Fibroblast of lung (primary cell): ENCODE results near the gene ADCK2. TPM values are rescaled to one million over a fixed set of nuclear protein-coding genes. Genes with fewer than 3 reads are reported as not detected.

Source experiments
- DNase-seq, 2 donors: peaks; one replicate each; pipeline versions ENCODE4 v3.0.0 to v3.0.0-alpha.2; 2010; ENCODE audit warnings: low read depth in 2 of 2
- H2AFZ ChIP-seq: 2 replicates; pipeline ENCODE4 v1.5.1; 2012; ENCODE audit warnings: low read length, control low read depth, inconsistent platforms
- H3K27ac ChIP-seq: 2 replicates; pipeline ENCODE4 v1.5.1; 2011; ENCODE audit warnings: low read length, control low read depth; ENCODE audit not compliant: insufficient read depth
- H3K27me3 ChIP-seq: 2 replicates; pipeline ENCODE4 v1.5.1; 2011; ENCODE audit warnings: mild to moderate bottlenecking, low read length; ENCODE audit not compliant: control insufficient read depth, insufficient read depth
- H3K36me3 ChIP-seq: 2 replicates; pipeline ENCODE4 v1.5.1; 2011; ENCODE audit warnings: low read length; ENCODE audit not compliant: control insufficient read depth, insufficient read depth
- H3K4me1 ChIP-seq: 2 replicates; pipeline ENCODE4 v1.5.1; 2011; ENCODE audit warnings: low read length; ENCODE audit not compliant: control insufficient read depth, insufficient read depth; ENCODE audit errors: extremely low read depth
- H3K4me2 ChIP-seq: 2 replicates; pipeline ENCODE4 v1.5.1; 2011; ENCODE audit warnings: low read length, control low read depth; ENCODE audit not compliant: insufficient read depth; ENCODE audit errors: extremely low read depth
- H3K4me3 ChIP-seq, 4 experiments: fragments of 200-600 bp in 1 of 4; sonication (generic) in 1 of 4; replicated peaks in 1 of 4; 2 replicates each; pipeline ENCODE4 v1.5.1; 2011 to 2016; ENCODE audit warnings: low read length in 4 of 4, low read depth in 3 of 4, mild to moderate bottlenecking in 3 of 4, control low read depth in 2 of 4, inconsistent platforms in 1 of 4, mixed read lengths in 1 of 4; ENCODE audit not compliant: insufficient read depth in 1 of 4; ENCODE audit errors: control extremely low read depth in 1 of 4
- H3K79me2 ChIP-seq: 2 replicates; pipeline ENCODE4 v1.5.1; 2012; ENCODE audit warnings: mild to moderate bottlenecking, low read length, inconsistent platforms; ENCODE audit not compliant: control insufficient read depth, insufficient read depth
- H3K9ac ChIP-seq: 2 replicates; pipeline ENCODE4 v1.5.1; 2011; ENCODE audit warnings: mild to moderate bottlenecking, low read length, control low read depth; ENCODE audit not compliant: insufficient read depth
- H3K9me3 ChIP-seq: 2 replicates; pipeline ENCODE4 v1.5.1; 2012; ENCODE audit warnings: low read depth, low read length; ENCODE audit not compliant: control insufficient read depth, insufficient read depth
- H4K20me1 ChIP-seq: 2 replicates; pipeline ENCODE4 v1.5.1; 2011; ENCODE audit warnings: low read length; ENCODE audit not compliant: control insufficient read depth, insufficient read depth; ENCODE audit errors: extremely low read depth
- EZH2 ChIP-seq: IDR thresholded peaks from 2 replicates; pipeline ENCODE4 v1.5.1; 2012; ENCODE audit warnings: low read length, control low read depth, mild to moderate bottlenecking; ENCODE audit errors: missing control alignments
- polyA plus RNA-seq, 2 donors: library from polyadenylated mRNA; depleted of rRNA in 1 of 2; stranded (reverse) in 1 of 2; unstranded in 1 of 2; fragments of >200 nt; gene quantifications; 2 replicates each; pipeline ENCODE4 v1.2.1, GENCODE V29; 2011 to 2012; ENCODE audit warnings: missing spikeins in 1 of 2
- total RNA-seq: library from RNA; depleted of rRNA; stranded (reverse); fragments of >200 nt; gene quantifications from 2 replicates; pipeline ENCODE4 v1.2.1, GENCODE V29; 2014
- TF ChIP-seq, protein P1 (sequence below), 2 donors: IDR thresholded peaks in 1 of 2; conservative IDR thresholded peaks in 1 of 2; 1 replicate in 1 of 2; 2 replicates in 1 of 2; pipeline ENCODE4 v1.5.1; 2011 to 2012; ENCODE audit warnings: low read length in 2 of 2, control low read depth in 1 of 2, inconsistent platforms in 1 of 2, low read depth in 1 of 2, mild to moderate bottlenecking in 1 of 2

ADCK2 gene
- total and polyA plus RNA-seq, 2 donors (not counting 1 experiment from before 2014, with no cell fraction given) = 7.1 to 37.5 TPM

DNA sequence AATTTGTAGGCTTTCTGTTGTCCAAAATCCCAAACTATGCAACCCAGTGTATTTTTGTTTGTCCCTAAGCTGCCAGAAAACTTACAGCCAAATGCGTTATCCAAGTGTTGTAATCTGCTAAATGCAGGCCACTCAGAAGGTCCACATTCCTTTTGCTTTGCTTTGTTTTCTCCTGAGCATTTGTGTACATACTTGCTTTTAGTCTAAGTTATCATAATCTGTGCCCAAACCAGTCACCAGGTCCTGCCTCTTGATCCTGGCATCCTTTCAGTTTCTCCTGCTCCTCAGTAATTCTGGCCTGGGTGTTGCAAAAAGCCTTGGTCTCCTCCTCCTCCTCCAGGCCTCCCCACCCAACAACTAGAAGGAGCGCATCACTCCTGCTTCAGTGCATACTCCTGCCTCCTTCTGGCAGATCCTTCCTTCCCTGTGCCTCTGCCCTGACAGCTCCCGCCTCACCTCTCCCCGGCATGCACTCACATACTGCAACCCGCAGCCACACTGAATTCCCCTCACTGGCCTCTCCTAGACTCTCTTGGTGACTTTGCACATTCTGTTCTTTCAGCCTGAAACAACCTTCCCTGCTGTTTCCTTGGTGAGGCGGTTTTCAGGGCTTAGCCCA is 34.5 kb upstream of the ADCK2 start:
- peak overlapping the region; percentile 94 for H3K27ac ChIP-seq
- TF ChIP-seq, protein P1, sequence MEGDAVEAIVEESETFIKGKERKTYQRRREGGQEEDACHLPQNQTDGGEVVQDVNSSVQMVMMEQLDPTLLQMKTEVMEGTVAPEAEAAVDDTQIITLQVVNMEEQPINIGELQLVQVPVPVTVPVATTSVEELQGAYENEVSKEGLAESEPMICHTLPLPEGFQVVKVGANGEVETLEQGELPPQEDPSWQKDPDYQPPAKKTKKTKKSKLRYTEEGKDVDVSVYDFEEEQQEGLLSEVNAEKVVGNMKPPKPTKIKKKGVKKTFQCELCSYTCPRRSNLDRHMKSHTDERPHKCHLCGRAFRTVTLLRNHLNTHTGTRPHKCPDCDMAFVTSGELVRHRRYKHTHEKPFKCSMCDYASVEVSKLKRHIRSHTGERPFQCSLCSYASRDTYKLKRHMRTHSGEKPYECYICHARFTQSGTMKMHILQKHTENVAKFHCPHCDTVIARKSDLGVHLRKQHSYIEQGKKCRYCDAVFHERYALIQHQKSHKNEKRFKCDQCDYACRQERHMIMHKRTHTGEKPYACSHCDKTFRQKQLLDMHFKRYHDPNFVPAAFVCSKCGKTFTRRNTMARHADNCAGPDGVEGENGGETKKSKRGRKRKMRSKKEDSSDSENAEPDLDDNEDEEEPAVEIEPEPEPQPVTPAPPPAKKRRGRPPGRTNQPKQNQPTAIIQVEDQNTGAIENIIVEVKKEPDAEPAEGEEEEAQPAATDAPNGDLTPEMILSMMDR (conservative IDR thresholded peaks at IDR 0.05 in 1 of 2, IDR thresholded peaks at IDR 0.05 in 1 of 2; ENCODE audit: low read depth in 1 of 2, low read length in 2 of 2) = peak; percentile 38 to 46
- TF ChIP-seq EZH2 = no peak
- peak overlapping the region; percentile 98 for H3K9ac ChIP-seq

DNA sequence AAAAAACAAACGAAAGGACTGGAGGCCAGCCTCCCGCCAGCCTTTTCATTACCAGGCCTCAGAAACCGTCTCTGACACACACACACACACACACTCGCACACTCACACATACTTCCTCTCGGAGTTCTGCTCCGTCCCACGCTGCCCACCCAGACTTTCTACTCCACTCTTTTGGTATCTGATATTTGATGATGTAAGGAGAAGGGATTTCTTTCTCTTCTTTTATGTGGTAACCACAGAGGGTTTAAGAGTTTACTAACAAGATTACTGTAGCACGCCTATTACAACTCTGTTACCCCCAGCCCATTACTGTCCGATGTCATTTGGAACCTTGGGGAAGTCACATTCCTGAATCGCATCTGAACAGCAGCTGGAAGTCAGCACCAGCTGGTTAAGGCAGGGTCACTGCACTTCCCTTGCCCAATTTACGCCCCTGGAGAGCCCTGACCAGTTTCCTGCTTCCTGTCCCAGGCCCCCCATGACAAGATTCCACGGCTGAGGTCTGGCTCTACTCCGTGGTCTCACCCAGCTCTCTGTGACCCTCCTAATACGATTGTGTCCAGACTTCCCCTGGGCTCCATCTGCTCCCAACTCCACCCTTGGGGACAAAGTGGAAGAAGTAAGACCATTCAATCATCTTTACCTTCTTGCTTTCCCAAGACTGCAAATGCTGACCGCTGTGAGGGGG is 33.2 kb upstream of the ADCK2 start:
- Histone ChIP-seq H2AFZ (no peak overlapping the region), H3K4me1 (peaks cover 30% of the 10 kb centered on the region), H3K9me3 (no peaks in the 10 kb centered on the region), H3K79me2 (peaks cover 17% of the 10 kb centered on the region), H3K36me3 (no peaks in the 10 kb centered on the region), H3K27me3 (no peaks in the 10 kb centered on the region), H3K27ac (peak overlapping the region; percentile 94), H4K20me1 (no peaks in the 10 kb centered on the region), H3K4me3 (peak overlapping the region; percentile 73 to 92 (median 86)), H3K4me2 (peak overlapping the region; percentile 91), H3K9ac (peak overlapping the region; percentile 98)
- DNase-seq = peak; percentile 71 to 94
- TF ChIP-seq EZH2 = no peak
- TF ChIP-seq, protein P1 (conservative IDR thresholded peaks at IDR 0.05 in 1 of 2, IDR thresholded peaks at IDR 0.05 in 1 of 2; ENCODE audit: low read depth in 1 of 2, low read length in 2 of 2) = no peak

More for the DNA sequence above, 34.5 kb upstream of the ADCK2 start:
- H3K79me2 ChIP-seq = peaks cover 17% of the 10 kb centered on the region
- H3K4me3 ChIP-seq = peak overlapping the region in 3 of 4 experiments; percentile 83 to 92 (median 88)
- no peaks in the 10 kb centered on the region for H3K9me3 ChIP-seq
- no peaks in the 10 kb centered on the region for H3K27me3 ChIP-seq
- H4K20me1 ChIP-seq = no peaks in the 10 kb centered on the region
- peak overlapping the region; percentile 91 for H3K4me2 ChIP-seq
- H3K4me1 ChIP-seq = peaks cover 30% of the 10 kb centered on the region
- H3K36me3 ChIP-seq = no peaks in the 10 kb centered on the region
- peak; percentile 54 to 77 for DNase-seq
- no peak overlapping the region for H2AFZ ChIP-seq

DNA sequence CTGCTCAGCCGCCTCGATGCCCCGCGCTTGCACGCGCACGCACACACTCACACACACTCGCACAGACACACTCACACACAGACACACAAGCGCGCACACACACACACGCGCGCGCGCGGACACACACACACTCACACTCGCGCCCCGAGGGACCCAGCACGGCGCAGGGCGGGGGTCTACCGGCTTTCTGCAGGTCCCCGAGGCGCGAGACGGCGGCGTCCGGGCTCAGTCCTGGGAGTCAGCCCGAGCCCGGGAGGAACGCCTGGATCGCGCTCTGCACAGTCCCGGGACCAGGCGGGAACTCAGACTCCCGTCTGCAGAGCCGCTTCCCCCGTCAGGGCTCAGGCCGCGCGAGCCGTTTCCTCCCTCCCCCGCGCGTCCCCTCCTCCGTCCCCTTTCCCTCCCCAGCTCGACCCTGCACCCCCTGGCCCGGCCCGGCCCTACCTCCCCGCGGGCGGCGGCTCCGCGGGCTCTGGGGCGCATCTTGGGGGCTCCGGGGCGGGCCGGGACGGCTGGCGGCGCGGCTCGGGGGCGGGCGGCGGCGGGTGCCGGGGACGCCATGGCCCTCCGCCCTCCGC is 32.6 kb upstream of the ADCK2 start:
- Histone ChIP-seq H3K4me3 (peak overlapping the region; percentile 73 to 92 (median 86)), H3K9ac (peak overlapping the region; percentile 98), H2AFZ (no peak overlapping the region), H3K4me2 (peak overlapping the region; percentile 91), H4K20me1 (no peaks in the 10 kb centered on the region), H3K36me3 (no peaks in the 10 kb centered on the region), H3K79me2 (peaks cover 17% of the 10 kb centered on the region), H3K27ac (peak overlapping the region; percentile 94), H3K9me3 (no peaks in the 10 kb centered on the region), H3K27me3 (no peaks in the 10 kb centered on the region), H3K4me1 (peaks cover 30% of the 10 kb centered on the region)
- TF ChIP-seq EZH2 = no peak
- TF ChIP-seq, protein P1 (conservative IDR thresholded peaks at IDR 0.05 in 1 of 2, IDR thresholded peaks at IDR 0.05 in 1 of 2; ENCODE audit: low read depth in 1 of 2, low read length in 2 of 2) = no peak
- DNase-seq = peak; percentile 44 to 56
